Raji (cell line): Measurements from ENCODE around the gene MEGF8.
A peak's percentile ranks its signal among the peaks of the same experiment; 100 is the strongest.

Experiments used
- POLR2A ChIP-seq: IDR thresholded peaks from 2 replicates; pipeline ENCODE4 v1.6.1; 2011; ENCODE audit warnings: low read depth, low read length, control low read depth; ENCODE audit not compliant: insufficient read depth

The MEGF8 gene

GRCh38 chr19:42368360-42368759, 42.9 kb downstream of the MEGF8 start:
- TF ChIP-seq POLR2A: no peak

GRCh38 chr19:42368765-42369164, 43.3 kb downstream of the MEGF8 start:
- no peak for TF ChIP-seq POLR2A

GRCh38 chr19:42369433-42370067, 44.1 kb downstream of the MEGF8 start:
- TF ChIP-seq POLR2A: no peak

GRCh38 chr19:42370068-42370520, 44.7 kb downstream of the MEGF8 start:
- TF ChIP-seq POLR2A: no peak

GRCh38 chr19:42370626-42371175, 45.3 kb downstream of the MEGF8 start:
- no peak for TF ChIP-seq POLR2A

GRCh38 chr19:42374826-42375376, 49.5 kb downstream of the MEGF8 start:
- no peak for TF ChIP-seq POLR2A

GRCh38 chr19:42375415-42376176, 50.2 kb downstream of the MEGF8 start:
- no peak for TF ChIP-seq POLR2A

GRCh38 chr19:42376177-42376555, 50.7 kb downstream of the MEGF8 start:
- no peak for TF ChIP-seq POLR2A

GRCh38 chr19:42378225-42379215, 53.1 kb downstream of the MEGF8 start:
- TF ChIP-seq POLR2A: no peak

- no peak for TF ChIP-seq POLR2A
Measured at GRCh38 chr19:42380155-42380554, 54.7 kb downstream of the MEGF8 start.

GRCh38 chr19:42386974-42387707, 61.7 kb downstream of the MEGF8 start:
- peak; percentile 48; the same call in 1 of the 2 replicates for TF ChIP-seq POLR2A

- no peak for TF ChIP-seq POLR2A
Measured at GRCh38 chr19:42388851-42389489, 63.5 kb downstream of the MEGF8 start.

GRCh38 chr19:42389899-42390298, 64.5 kb downstream of the MEGF8 start, which contains the start of gene CNFN:
TSS of gene CNFN (minus strand) at chr19:42390297. CDS start at chr19:42389037, 1,260 bp downstream.
- TF ChIP-seq POLR2A: no peak
